ENCODE data around the gene FOXN3.

FOXN3 gene

DNA sequence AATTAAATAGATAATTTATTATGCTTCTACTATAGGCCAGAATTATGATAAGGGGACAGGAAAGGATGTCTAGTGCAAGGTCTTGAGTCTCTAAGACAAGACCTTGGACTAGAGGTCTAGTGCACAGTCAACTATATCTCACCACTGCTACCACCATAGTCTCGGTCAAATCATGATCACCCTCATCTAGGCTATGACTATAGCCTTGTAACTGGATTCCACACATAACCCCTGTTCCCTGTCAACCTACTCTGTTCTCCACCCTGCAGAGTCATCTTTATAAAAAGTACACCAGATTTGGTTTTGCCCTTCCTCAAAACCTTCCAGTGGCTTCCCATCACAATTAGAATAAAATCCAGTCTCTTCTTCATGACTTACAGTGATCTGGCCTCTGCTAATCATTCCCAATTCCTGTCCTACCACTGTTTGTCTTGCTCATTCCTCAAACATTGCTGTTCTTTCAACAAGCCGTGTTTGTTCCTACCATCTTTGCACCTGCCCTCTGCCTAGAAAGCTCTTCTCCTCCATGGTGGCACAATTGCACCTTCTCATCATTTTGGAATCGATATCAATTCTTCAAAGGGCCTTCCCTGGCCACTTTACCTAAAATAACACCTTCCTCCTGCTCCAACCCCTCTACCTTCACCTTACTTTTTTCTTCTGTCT, 169.4 kb downstream of the FOXN3 start:
- POLR2A ChIA-PET, result no interaction called here
- TF ChIP-seq FOXA1 (IDR thresholded peaks at IDR 0.05) (no peak), FOXM1 (IDR thresholded peaks at IDR 0.05; ENCODE audit: borderline replicate concordance) (no peak), HDGF (IDR thresholded peaks at IDR 0.05; ENCODE audit: borderline replicate concordance) (no peak), CTBP1 (IDR thresholded peaks at IDR 0.05; ENCODE audit: borderline replicate concordance) (no peak), FOXK2 (IDR thresholded peaks at IDR 0.05) (no peak), SP1 (IDR thresholded peaks at IDR 0.05) (no peak), LEF1 (IDR thresholded peaks at IDR 0.05; ENCODE audit: borderline replicate concordance) (no peak), ELF4 (IDR thresholded peaks at IDR 0.05) (no peak), L3MBTL2 (conservative IDR thresholded peaks at IDR 0.05) (no peak), SUZ12 (IDR thresholded peaks at IDR 0.05) (no peak), BHLHE40 (IDR thresholded peaks at IDR 0.05; ENCODE audit: borderline replicate concordance) (no peak), ZNF384 (IDR thresholded peaks at IDR 0.05) (no peak), NFRKB (IDR thresholded peaks at IDR 0.05) (no peak), TARDBP (IDR thresholded peaks at IDR 0.05) (no peak), ARNT (IDR thresholded peaks at IDR 0.05) (no peak)
- TF ChIP-seq, protein P1, sequence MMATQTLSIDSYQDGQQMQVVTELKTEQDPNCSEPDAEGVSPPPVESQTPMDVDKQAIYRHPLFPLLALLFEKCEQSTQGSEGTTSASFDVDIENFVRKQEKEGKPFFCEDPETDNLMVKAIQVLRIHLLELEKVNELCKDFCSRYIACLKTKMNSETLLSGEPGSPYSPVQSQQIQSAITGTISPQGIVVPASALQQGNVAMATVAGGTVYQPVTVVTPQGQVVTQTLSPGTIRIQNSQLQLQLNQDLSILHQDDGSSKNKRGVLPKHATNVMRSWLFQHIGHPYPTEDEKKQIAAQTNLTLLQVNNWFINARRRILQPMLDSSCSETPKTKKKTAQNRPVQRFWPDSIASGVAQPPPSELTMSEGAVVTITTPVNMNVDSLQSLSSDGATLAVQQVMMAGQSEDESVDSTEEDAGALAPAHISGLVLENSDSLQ (IDR thresholded peaks at IDR 0.05), result no peak
- CTCF ChIA-PET, result no interaction called here
- no peak for DNase-seq (ENCODE audit: extremely low spot score)

DNA sequence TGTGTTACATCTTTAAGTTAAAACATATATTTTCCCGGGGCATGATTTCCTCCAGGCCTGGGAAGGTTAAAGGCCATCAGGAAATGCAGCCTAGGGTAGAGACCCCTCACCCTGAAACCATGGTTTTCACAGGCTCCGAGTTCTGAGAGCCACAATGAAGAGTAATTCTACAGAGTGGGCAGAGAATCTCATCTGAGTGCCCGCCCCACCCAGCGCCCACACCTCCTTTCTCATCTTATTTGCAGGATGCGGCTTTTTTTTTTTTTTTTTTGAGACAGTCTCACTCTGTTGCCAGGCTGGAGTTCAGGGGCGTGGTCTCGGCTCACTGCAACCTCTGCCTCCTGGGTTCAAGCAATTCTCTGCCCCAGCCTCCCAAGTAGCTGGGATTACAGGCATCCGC, 170.7 kb downstream of the FOXN3 start:
- no peak for TF ChIP-seq HDGF (IDR thresholded peaks at IDR 0.05; ENCODE audit: borderline replicate concordance)
- no peak for TF ChIP-seq CTBP1 (IDR thresholded peaks at IDR 0.05; ENCODE audit: borderline replicate concordance)
- ChIA-PET POLR2A (no interaction called here), CTCF (no interaction called here)
- DNase-seq (ENCODE audit: extremely low spot score), result no peak

DNA sequence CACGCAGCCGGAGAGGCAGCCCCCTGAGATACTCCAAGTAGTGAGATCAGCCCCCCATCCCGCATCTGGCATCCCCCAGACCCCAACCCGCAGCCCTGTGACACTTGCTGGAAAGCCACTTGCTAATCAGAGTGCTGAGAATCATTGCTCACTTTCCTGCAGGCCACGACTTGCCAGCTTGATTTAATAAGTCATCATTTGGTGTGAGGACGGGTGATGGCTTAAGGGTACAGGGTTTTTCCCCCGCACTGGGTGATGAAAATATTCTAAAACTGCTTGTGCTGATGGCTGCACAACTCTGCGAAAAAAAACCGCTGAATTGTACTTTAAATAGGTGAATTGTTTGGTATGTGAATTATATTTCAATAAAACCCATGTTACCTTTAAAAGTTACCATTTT, 171.2 kb downstream of the FOXN3 start:
- no peak for TF ChIP-seq ELF4 (IDR thresholded peaks at IDR 0.05)
- no peak for TF ChIP-seq FOXA1 (IDR thresholded peaks at IDR 0.05)
- no peak for TF ChIP-seq CTBP1 (IDR thresholded peaks at IDR 0.05; ENCODE audit: borderline replicate concordance)
- no peak for TF ChIP-seq BHLHE40 (IDR thresholded peaks at IDR 0.05; ENCODE audit: borderline replicate concordance)
- no peak for TF ChIP-seq HDGF (IDR thresholded peaks at IDR 0.05; ENCODE audit: borderline replicate concordance)
- TF ChIP-seq, protein P1 (IDR thresholded peaks at IDR 0.05), result no peak
- no peak for TF ChIP-seq NFRKB (IDR thresholded peaks at IDR 0.05)
- TF ChIP-seq L3MBTL2 (conservative IDR thresholded peaks at IDR 0.05), result no peak
- TF ChIP-seq ARNT (IDR thresholded peaks at IDR 0.05), result no peak
- no peak for TF ChIP-seq FOXK2 (IDR thresholded peaks at IDR 0.05)
- POLR2A ChIA-PET, result no interaction called here
- CTCF ChIA-PET, result no interaction called here
- DNase-seq (ENCODE audit: extremely low spot score), result no peak

DNA sequence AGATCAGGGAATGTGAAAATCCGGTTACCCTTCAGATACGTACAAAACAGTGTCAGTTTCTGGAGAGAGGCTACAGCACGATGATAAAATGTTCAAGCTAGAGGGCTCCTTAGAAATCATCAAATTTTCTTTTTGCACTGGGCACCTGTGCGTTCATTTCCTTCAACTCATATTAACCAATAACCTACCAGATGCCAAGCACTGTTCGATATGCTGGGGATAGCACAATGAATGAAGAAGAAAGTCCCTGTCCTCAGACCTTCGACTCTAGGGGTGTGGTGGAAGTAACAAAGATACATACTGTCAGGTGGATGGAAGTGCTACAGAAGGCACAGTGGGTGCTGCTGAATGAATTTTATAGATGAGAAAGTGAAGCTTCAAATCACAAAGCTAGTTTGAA, 172.3 kb downstream of the FOXN3 start:
- POLR2A ChIA-PET, result no interaction called here
- no peak for DNase-seq (ENCODE audit: extremely low spot score)
- TF ChIP-seq L3MBTL2 (conservative IDR thresholded peaks at IDR 0.05) (no peak), HDGF (IDR thresholded peaks at IDR 0.05; ENCODE audit: borderline replicate concordance) (no peak), LEF1 (IDR thresholded peaks at IDR 0.05; ENCODE audit: borderline replicate concordance) (no peak)
- CTCF ChIA-PET, result no interaction called here

DNA sequence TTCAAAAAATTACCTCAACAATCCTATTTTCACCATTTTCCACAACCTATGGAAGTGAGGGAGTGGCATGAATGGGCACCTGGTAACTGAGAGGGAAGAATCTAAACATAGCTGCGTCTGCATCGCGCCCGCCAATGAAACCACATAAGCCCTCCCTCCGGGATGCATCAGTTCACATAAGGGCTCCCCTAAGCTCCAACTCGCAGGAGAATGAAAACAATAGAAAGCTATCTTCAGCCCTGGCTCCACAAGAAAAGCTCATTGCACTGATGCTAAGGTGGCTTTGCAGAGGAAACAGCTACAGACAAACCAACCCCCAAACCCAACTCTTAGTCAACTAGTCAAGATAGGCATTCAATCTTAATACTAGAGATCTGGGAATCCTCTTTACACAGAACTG, 173.3 kb downstream of the FOXN3 start:
- POLR2A ChIA-PET, result no interaction called here
- TF ChIP-seq NFRKB (IDR thresholded peaks at IDR 0.05) (no peak), FOXM1 (IDR thresholded peaks at IDR 0.05; ENCODE audit: borderline replicate concordance) (no peak), SUZ12 (IDR thresholded peaks at IDR 0.05) (no peak), L3MBTL2 (conservative IDR thresholded peaks at IDR 0.05) (no peak), ELF4 (IDR thresholded peaks at IDR 0.05) (no peak), ARNT (IDR thresholded peaks at IDR 0.05) (no peak), HDGF (IDR thresholded peaks at IDR 0.05; ENCODE audit: borderline replicate concordance) (no peak), LEF1 (IDR thresholded peaks at IDR 0.05; ENCODE audit: borderline replicate concordance) (no peak), CTBP1 (IDR thresholded peaks at IDR 0.05; ENCODE audit: borderline replicate concordance) (no peak), FOXK2 (IDR thresholded peaks at IDR 0.05) (no peak), TARDBP (IDR thresholded peaks at IDR 0.05) (no peak), FOXA1 (IDR thresholded peaks at IDR 0.05) (no peak), BHLHE40 (IDR thresholded peaks at IDR 0.05; ENCODE audit: borderline replicate concordance) (no peak), ZNF384 (IDR thresholded peaks at IDR 0.05) (no peak), SP1 (IDR thresholded peaks at IDR 0.05) (no peak)
- TF ChIP-seq, protein P1 (IDR thresholded peaks at IDR 0.05), result no peak
- CTCF ChIA-PET, result interaction anchor here (0.6 kb wide), 1 partner anchor 1898 kb away, joined by 3 read pairs; no protein-coding TSS in a partner anchor
- DNase-seq (ENCODE audit: extremely low spot score), result no peak

DNA sequence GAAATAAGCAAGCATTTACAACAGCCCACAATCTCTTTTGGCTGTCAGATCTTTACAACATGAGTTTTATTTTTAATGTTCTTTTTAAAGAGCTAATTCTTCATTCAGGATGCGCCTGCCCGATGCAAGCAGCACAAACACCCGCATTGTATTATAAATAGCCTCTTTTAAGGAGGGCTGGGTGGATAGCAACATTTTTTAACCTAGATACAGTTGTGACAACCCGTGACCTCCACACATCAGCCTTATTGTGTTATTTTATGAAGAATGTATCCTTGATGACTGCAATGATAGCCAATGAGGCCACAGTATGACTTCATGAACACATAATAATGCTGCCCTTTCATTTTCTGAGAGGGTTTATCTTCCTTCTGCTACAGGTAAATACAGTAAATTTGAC, 173.7 kb downstream of the FOXN3 start:
- TF ChIP-seq NFRKB (IDR thresholded peaks at IDR 0.05), result no peak
- TF ChIP-seq ARNT (IDR thresholded peaks at IDR 0.05), result no peak
- TF ChIP-seq ELF4 (IDR thresholded peaks at IDR 0.05), result no peak
- TF ChIP-seq HDGF (IDR thresholded peaks at IDR 0.05; ENCODE audit: borderline replicate concordance), result no peak
- no peak for TF ChIP-seq L3MBTL2 (conservative IDR thresholded peaks at IDR 0.05)
- TF ChIP-seq TARDBP (IDR thresholded peaks at IDR 0.05), result no peak
- no peak for TF ChIP-seq CTBP1 (IDR thresholded peaks at IDR 0.05; ENCODE audit: borderline replicate concordance)
- no peak for TF ChIP-seq BHLHE40 (IDR thresholded peaks at IDR 0.05; ENCODE audit: borderline replicate concordance)
- POLR2A ChIA-PET, result no interaction called here
- DNase-seq (ENCODE audit: extremely low spot score), result no peak
- CTCF ChIA-PET, result interaction anchor here (0.6 kb wide), 1 partner anchor 1898 kb away, joined by 3 read pairs; no protein-coding TSS in a partner anchor
